Measurements from ENCODE around the gene RANBP3.
A peak's percentile ranks its signal among the peaks of the same experiment; 100 is the strongest.
"Not testable (repeated sequence)": the region's sequence is repeated elsewhere in the genome, so short reads cannot be mapped to it uniquely, and the experiment has no call there.

Gene RANBP3

GRCh38 chr19:6006896-6007295, 29.0 kb upstream of the RANBP3 start:
- no peak for DNase-seq

GRCh38 chr19:6006070-6006446, 28.1 kb upstream of the RANBP3 start:
- DNase-seq, result not testable (repeated sequence)

GRCh38 chr19:6005321-6006069, 27.6 kb upstream of the RANBP3 start:
- no peak for DNase-seq

- no peak for DNase-seq
Observed at GRCh38 chr19:6003976-6004375, 26.0 kb upstream of the RANBP3 start.

GRCh38 chr19:6002591-6002990, 24.7 kb upstream of the RANBP3 start:
- DNase-seq, result no peak

- DNase-seq, result no peak
Observed at GRCh38 chr19:6000228-6000847, 22.4 kb upstream of the RANBP3 start.

GRCh38 chr19:5999693-6000092, 21.8 kb upstream of the RANBP3 start:
- DNase-seq, result no peak

- DNase-seq, result no peak
Observed at GRCh38 chr19:5997371-5997770, 19.4 kb upstream of the RANBP3 start.

- DNase-seq, result no peak
Observed at GRCh38 chr19:5996623-5997320, 18.8 kb upstream of the RANBP3 start.

- no peak for DNase-seq
Observed at GRCh38 chr19:5996102-5996501, 18.2 kb upstream of the RANBP3 start.

GRCh38 chr19:5995606-5996005, 17.7 kb upstream of the RANBP3 start:
- DNase-seq, result no peak

GRCh38 chr19:5994405-5995165, 16.6 kb upstream of the RANBP3 start:
- DNase-seq, result no peak

- no peak for DNase-seq
Observed at GRCh38 chr19:5993648-5994358, 15.9 kb upstream of the RANBP3 start.

- DNase-seq, result no peak
Observed at GRCh38 chr19:5993201-5993600, 15.3 kb upstream of the RANBP3 start.

- no peak for DNase-seq
Observed at GRCh38 chr19:5992756-5993155, 14.8 kb upstream of the RANBP3 start.

GRCh38 chr19:5991244-5991838, 13.4 kb upstream of the RANBP3 start:
- DNase-seq, result no peak

GRCh38 chr19:5990289-5990797, 12.4 kb upstream of the RANBP3 start:
- peak in 1 of 2 experiments; percentile 16 for DNase-seq

- DNase-seq, result no peak
Observed at GRCh38 chr19:5989388-5990074, 11.6 kb upstream of the RANBP3 start.

- peak in 1 of 2 experiments; percentile 51 for DNase-seq
Observed at GRCh38 chr19:5988517-5989387, 10.8 kb upstream of the RANBP3 start.
